NCI-H460 (cell line): ENCODE results near the gene AVL9. TPM values are rescaled to one million over a fixed set of nuclear protein-coding genes. Genes with fewer than 3 reads are reported as not detected.
"Not testable (repeated sequence)": the region's sequence is repeated elsewhere in the genome, so short reads cannot be mapped to it uniquely, and the experiment has no call there.

ENCODE experiments used
- DNase-seq: peaks from one replicate; pipeline ENCODE4 v3.0.0-alpha.2; 2016; ENCODE audit warnings: low read depth; ENCODE audit errors: extremely low read depth
- total RNA-seq: library from RNA; depleted of rRNA; stranded (reverse); fragments of >200 nt; shearing (Covaris generic); gene quantifications from 2 replicates; pipeline ENCODE4 v1.2.3, GENCODE V29; 2014

AVL9 gene
- total RNA-seq, 1 experiment from 2014 or later, result 62.6 TPM

DNA sequence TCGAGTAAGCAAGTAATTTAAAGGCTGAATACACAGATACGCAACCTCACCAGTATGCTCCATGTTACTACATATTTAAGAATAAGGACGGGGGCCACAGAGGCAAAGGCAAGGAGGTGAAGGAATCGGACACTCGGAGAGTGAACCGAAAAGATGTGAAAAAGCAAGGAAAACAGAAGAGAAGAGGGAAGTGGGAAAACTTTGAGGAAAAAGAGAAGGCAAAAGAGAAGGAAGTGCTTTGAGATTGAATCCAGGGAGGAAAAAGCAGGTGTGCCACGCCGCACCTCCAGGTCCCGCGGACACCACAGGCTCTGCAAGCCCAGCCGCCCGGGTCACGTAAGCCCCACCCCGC is 367 bp upstream of the AVL9 start:
- no peak for DNase-seq

DNA sequence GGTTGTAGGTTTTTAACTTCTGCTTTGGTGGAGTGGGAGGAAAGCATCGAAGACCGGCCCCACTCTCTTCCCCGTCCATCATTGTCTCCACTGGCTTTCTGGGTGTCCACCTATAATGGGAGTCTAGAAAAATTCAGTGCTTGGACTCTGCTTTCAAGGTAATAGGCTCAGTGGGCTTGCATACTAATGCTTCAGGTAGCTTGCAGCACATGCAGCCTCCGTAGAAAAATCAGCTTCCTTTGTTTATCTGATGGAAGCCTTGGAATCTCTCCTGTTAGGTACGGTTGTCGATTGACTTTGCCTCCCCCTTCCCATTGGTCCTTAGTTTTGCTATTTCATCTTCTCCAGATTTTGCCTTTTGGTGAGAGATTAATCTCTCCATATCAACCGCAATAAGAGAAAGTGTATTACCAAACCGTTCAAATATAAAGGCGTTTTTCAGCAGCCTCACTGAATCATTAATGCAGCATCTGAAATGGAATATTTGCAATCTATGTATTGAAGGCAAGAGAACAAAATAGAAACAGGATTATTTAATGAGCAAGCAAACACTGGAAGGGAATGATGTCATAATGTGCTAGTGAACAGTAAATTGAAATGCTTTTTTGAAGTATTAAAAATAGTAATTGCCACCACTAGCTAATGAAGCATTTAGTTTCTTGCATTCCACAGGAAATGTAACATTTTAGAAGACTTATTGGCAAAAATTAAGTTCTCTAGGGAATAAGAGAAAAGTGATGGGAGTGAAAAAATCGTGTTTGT is 944 bp downstream of the AVL9 start:
- DNase-seq, result no peak

DNA sequence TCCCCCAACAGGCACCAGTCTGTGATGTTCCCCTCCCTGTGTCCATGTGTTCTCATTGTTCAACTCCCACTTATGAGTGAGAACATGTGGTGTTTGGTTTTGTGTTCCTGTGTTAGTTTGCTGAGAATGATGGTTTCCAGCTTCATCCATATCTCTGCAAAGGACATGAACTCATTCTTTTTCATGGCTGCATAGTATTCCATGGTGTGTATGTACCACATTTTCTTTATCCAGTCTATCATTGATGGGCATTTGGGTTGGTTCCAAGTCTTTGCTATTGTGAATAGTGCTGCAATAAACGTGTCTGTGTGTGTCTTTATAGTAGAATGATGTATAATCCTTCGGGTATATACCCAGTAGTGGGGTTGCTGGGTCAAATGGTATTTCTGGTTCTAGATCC is 4.5 kb downstream of the AVL9 start:
- not testable (repeated sequence) for DNase-seq

DNA sequence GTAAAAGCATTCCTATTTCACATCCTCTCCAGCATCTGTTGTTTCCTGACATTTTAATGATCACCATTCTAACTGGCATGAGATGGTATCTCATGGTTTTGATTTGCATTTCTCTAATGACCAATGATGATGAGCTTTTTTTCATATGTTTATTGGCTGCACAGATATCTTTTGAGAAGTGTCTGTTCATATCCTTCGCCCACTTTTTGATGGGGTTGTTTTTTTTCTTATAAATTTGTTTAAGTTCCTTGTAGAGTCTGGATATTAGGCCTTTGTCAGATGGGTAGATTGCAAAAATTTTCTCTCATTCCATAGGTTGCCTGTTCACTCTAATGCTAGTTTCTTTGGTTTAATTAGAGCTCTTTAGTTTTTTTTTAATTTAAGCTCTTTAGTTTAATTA is 4.9 kb downstream of the AVL9 start:
- DNase-seq, result not testable (repeated sequence)

DNA sequence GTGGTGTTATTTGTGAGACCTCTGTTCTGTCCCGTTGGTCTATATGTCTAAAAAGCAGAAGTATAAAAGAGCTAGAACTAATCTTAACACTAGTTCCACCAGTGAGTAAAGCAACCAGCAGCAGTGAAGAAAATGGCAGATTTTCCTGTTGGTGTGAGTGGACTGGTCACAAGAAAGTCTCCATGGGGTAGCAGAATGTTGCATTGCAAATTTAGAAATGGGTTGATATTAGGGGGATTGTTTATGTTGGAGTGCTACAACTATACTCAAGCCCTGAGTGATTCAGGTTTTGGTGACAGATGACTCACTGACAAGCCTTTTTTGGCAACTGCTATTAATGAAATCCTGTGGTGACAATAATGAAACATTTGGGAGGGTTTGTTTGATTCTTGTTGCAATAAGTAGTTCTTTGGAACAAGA is 5.6 kb downstream of the AVL9 start:
- DNase-seq, result no peak

DNA sequence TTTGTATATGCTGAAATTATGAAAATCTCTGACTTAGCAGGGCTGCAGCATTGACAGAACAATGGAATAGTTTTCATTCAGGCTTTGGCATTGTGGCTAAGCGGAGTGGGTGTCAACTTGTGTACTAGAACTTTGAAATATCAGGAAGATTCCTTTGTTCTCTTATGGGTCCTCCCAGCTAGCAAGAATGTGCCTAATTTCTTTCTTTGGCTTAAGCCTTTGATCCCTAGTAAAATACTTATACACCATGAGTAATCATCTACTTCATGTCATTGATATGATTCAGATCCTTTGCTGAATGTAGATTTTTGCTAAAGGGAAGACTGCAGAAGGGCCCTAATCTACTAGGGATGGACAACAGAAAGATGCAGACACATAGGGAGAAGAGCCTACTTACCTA is 6.2 kb downstream of the AVL9 start:
- no peak for DNase-seq

DNA sequence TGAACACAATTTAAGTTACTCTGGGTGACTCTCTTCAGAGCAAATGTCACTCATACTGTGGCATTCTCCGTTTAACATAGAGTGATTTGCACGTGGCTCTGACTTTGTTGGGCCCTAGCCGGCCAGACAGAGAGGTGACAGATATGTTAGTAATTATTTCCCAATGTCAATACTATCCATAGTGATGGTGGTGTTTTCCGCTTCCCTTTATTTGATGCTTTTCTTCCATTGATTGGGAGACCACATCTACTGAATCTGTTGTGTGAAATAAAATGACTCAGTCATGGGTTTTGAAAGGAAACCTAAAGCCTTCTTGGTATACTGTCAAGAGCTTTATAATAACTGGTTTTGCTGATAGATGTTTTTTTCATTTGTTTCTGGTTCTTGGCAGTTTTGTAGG is 7.4 kb downstream of the AVL9 start:
- DNase-seq, result no peak

DNA sequence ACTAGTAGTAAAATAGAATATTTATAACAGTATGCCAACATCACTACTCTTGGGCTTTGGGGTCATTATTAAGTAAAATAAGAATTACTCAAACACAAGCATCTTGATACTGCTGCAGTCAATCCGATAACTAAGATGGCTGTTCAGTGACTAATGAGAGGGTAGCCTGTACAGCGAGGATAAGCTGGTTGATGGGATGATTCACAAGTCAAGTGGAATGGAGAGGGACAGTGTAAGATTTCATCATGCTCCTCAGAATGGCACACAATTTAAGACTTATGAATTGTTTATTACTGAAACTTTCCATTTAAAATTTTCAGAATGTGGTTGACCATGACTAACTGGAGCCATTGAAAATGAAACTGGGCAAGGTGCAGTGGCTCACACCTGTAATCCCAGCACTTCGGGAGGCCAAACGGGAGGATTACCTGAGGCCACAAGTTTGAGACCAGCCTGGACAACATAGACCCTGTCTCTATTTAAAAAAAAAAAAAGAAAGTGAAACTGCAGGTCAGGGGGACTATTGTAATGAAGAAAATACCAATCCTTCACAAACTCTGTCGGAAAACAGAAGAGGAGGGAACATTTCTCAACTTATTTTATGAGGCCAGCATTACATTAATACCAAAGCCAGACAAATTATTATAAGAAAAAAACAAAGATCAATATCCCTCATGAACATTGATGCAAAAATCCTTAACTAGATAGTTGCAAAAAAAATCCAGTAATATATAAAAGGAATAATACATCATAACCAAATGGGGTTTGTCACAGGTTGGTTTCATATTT is 11.2 kb downstream of the AVL9 start:
- no peak for DNase-seq

DNA sequence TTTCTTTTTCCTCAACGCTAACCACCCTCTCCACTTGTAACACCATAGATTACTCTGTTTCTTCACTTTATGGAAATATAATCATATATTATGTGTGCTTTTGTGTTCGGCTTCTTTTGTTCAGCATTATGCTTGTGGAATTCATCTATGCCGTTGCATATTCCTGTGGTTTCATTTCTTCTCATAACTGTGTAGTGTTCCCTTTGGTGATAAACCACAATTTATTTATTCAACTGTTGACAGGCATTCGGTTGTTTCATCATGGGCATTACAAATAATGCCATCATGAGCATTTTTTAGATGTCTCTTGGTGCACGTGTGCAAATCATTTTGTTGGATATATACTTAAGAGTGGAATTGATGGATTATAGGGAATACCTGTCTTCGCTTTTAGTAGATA is 12.1 kb downstream of the AVL9 start:
- DNase-seq, result no peak

DNA sequence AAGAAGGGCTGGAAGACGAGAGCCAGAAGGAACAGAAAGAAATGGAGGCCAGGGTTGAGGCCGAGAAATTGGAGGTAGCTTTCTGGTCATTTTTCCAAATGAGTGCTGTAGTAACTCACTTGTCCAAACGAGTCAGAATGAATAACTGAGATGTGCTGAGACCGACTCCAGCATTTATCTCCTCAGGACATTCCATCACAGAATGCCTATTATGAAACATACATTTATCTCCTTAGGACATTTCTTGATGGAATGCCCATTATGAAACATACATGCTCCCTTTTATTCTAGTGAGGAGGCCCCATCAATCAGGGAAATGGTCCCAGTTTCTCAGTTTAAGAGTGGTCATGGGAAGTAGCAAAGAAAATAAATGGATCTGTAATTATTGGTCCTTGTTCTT is 16.5 kb downstream of the AVL9 start:
- no peak for DNase-seq

DNA sequence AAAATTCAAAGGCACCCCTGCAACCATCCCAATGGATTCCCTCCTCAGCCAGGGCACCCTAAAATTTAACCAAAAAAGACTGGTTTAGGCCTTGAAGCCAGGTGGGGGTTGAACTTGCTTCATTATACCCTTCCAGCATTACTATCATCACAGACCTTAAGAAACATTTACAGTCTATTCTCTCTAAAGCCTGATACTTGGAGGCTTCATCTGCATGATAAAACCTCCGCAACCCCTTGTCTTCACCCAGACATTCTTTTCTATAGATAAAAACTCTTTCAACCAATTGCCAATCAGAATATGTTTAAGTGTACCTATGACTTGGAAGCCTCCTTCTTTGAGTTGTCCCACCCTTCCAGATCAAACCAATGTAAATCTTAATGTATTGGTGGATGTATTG is 17.9 kb downstream of the AVL9 start:
- DNase-seq, result no peak

DNA sequence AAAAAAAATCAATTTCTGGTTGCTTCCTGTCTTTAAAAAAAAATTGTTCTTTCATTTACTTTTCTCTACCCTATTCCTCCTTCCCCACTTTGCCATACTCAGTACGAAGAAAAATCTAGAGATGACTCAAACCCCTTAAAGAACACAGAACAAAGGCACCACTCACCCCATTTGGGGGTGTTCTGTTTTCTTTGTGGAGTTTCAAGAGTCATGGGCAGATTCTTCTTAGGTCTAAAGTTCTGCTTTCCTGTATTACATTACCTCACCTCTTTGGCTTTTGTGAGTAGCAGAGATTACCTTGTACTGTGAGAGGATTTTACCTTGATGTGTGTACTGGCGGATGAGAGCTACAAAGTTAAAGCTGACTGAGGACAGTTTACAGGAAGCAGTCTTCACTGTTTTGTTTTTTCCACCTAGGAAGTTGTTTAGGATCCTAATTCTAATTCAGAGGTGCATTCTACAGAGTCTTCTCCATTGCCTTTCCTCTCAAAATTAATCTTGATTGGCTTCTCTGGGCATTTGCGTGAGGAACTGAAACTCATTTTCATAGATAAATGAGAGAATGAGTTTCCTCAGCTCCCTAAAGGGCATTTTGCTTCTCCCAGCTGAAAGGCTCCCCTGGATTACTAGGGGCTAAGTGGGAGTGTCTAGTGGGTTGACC is 20.7 kb downstream of the AVL9 start:
- DNase-seq, result no peak

DNA sequence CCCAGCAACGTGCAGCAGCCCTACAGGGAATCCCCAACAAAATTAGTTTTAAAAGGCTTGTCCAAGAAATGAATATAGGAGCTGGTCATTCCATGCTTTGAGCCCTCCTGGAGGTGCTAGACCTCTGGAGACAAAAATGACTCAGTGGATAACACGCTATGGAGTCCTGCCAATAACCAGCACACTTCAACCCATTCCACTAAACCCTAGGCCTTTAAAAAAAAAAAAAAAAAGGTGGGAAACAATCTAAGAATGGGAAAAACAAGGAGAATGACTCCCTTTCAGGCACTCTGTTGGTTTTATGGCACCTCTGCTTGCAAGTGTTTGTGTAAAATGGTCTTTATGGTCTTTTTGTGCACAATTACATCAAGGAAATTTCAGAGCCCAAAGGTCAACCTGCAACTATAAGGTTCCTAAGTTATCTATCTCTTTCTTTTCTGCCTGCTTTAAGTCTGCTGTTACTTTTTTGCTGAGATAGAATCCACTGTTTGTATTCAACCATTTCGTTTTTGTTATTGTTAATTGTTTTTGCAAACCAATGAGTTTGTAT is 21.3 kb downstream of the AVL9 start:
- no peak for DNase-seq

DNA sequence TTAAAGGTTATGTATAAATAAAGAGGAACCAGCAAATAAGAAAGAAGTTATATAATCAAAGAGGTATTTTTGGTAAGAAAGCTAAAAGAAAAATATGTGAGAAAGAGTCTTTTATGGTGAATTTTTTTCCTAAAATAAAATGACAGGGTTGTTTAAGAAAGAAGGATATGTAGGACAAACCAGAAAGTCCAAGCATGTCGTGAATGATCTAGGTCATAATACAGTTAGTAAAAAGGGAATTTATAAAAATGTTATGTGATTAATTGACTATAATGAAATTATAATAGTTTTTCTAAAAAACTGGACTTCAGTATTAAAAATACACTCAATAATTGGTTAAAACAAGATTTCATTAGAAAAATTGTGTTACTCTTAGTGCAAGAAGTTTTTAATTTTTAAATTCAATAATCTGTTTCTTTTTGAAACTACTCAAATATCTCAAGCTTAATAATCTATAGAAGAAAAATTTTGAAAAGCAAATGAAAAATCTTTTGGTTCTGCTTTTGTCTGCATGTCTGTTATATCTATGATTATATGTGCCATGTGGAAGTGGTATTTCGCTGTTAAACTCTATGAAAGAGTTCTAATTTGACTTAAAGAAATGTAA is 23.3 kb downstream of the AVL9 start:
- peak; percentile 20 for DNase-seq

DNA sequence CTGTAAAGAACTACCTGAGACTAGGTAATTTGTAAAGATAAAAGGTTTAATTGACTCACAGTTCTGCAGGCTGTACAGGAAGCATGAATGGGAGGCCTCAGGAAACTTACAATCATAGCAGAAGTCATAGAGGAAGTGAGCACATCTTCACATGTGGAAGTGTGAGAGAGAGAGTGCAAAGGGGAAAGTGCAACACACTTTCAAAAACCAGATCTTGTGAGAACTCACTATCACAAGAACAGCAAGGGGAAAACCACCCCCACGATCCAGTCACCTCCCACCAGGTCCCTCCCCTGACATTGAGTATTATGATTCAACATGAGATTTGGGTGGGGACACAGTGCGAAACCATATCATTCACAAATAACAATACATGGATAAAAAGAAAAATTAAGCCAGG is 24.5 kb downstream of the AVL9 start:
- DNase-seq, result no peak

DNA sequence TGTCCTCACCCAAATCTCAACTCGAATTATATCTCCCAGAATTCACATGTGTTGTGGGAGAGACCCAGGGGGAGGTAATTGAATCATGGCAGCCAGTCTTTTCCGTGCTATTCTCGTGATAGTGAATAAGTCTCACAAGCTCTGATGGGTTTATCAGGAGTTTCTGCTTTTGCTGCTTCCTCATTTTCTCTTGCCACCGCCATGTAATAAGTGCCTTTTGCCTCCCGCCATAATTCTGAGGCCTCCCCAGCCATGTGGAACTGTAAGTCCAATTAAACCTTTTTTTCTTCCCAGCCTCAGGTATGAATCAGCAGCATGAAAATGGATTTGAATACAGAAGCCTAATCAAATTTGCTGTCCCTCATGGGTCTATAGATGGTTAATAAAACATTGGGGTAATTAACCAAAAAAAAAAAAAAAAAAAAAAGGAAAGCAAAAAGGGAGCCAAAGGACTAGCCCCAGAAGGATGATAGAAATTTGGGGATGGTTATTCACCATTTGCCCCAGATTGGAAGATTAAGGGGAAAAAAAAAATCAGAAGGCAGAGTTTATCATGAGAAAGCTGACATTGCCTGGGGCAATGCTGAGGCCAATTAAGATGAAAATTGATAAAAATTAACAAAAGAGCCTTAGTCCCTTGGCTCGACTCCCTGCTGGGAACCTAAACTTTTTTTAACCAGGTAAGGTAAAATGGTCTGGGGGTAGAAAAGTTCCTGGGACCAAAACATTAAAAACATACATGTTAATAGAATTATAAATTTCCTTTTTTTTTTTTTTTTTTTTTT is 27.6 kb downstream of the AVL9 start:
- DNase-seq, result no peak

DNA sequence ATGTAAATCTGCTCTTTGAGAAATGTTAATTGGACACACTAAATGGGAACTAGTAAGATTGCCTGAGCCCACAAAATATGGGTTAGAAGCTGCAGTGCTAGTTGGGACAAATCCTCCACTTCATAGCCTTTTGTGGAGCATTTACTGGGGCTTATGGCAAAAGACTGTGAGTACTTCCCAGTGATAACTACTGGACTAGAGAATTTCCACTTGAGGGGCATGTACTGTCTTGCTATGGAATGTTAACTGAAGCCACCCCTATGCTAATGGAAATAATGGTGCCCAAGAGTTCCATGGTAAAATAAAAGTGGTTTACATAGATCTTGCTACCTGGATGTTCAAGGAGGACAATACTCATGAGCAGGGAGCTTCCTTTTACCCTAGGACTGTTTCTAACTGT is 29.3 kb downstream of the AVL9 start:
- DNase-seq, result no peak

DNA sequence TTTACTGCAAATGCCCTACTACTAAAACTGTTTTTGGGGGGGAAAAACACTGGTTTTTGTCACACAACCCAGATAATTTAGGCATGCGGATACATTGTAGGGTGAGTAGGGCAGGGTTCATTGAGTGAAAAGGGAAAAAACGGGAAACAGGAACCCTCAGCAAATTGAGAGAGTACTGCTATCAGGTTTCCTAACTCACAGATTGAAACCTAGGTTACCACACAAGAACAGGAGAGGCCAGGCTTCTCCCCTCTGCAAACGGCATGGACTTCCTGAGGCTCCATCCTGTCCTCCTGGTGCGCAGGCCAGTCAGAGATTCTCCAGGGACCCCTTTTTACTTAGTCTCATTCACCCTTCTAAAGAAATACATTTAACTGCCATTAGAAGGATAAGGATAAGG is 30.6 kb downstream of the AVL9 start:
- no peak for DNase-seq

DNA sequence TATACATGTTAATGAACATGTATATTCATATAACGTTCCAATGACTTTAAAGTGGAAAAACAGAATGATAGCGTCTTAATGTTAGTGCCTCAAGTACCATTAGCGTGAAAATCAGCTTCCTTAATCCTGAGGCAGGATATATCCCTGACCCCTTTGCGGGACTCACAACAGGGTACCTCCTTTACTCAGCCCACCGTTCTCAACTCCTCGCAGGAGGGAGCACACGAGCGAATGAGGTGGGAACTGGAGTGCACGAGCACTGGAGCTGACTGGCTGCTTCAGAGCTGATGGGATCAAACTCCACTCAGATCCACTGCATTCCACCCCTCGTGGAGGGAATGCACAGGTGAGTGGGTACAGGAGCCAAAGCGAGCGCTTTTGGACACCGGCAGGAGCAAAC is 36.1 kb downstream of the AVL9 start:
- no peak for DNase-seq

DNA sequence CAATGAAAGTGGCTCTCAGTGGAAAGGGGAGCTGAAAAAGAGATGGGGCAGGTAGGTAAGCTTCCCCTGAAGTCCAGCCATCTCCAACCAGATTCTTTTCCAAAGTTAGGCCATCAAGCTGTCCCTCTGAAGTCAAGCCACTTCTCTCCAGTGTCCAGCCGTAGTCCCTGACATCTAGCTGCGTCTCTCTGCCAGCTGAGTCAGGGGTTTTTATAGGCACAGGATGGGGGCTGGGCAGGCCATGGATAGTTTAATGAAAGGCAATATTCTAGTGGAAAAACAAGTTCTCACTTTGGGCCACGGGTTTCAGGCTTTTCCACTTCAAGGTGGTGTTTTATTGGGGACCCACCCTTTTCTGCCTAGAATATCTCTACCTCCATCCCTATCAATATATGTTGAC is 36.8 kb downstream of the AVL9 start:
- DNase-seq, result no peak
